B cell (primary cell): ENCODE measurements around the gene NOS1AP. TPM values are rescaled to one million over a fixed set of nuclear protein-coding genes. Genes with fewer than 3 reads are reported as not detected.

Experiments
- ATAC-seq: fragments of 200-7000 bp; cut with Tn5 transposase; one replicate; pipeline ENCODE4 v1.10.0; 2021; ENCODE audit warnings: low read depth, mild to moderate bottlenecking, moderate number of reproducible peaks, moderate library complexity
- CTCF ChIA-PET: fragments of 350-600 bp; sonication (Branson Sonifier 250); formaldehyde crosslinking; loops from one replicate; lab custom pipeline; 2021; ENCODE audit warnings: antibody characterized with exemption, inconsistent platforms; lab: Charles Lee
- POLR2A ChIA-PET: fragments of 350-600 bp; sonication (Branson Sonifier 250); formaldehyde crosslinking; loops from one replicate; lab custom pipeline; 2021; ENCODE audit warnings: antibody characterized with exemption; lab: Charles Lee
- DNase-seq: peaks from one replicate; pipeline ENCODE4 v3.0.0; 2013
- H2AFZ ChIP-seq: 2 replicates; pipeline ENCODE4 v1.6.1; 2012; ENCODE audit warnings: mild to moderate bottlenecking, low read depth, low read length; ENCODE audit not compliant: insufficient read depth, poor library complexity, severe bottlenecking
- H3K27ac ChIP-seq, 2 donors: 1 replicate in 1 of 2; 2 replicates in 1 of 2; pipeline ENCODE4 v1.5.1; 2012 to 2013; ENCODE audit warnings: low read length in 2 of 2, mild to moderate bottlenecking in 2 of 2, moderate library complexity in 1 of 2
- H3K27me3 ChIP-seq, 4 experiments: fragments of 200-600 bp in 1 of 4; sonication (generic) in 1 of 4; replicated peaks in 1 of 4; 1 replicate in 2 of 4; 2 replicates in 2 of 4; pipeline versions ENCODE4 v1.6.1 to v1.7.0; 2013 to 2016; ENCODE audit warnings: low read length in 3 of 4, mild to moderate bottlenecking in 2 of 4, mixed read lengths in 1 of 4, moderate library complexity in 1 of 4; ENCODE audit not compliant: insufficient read depth in 4 of 4, control insufficient read depth in 3 of 4; ENCODE audit errors: control extremely low read depth in 1 of 4
- H3K36me3 ChIP-seq, 2 experiments: replicated peaks in 1 of 2; 1 replicate in 1 of 2; 2 replicates in 1 of 2; pipeline versions ENCODE4 v1.6.1 to v1.7.1; 2013; ENCODE audit warnings: low read length in 1 of 2; ENCODE audit not compliant: insufficient read depth in 2 of 2, control insufficient read depth in 1 of 2; ENCODE audit errors: control extremely low read depth in 1 of 2, extremely low read depth in 1 of 2
- H3K4me1 ChIP-seq, 2 donors: fragments of 200-600 bp in 1 of 2; sonication (generic) in 1 of 2; 1 replicate in 1 of 2; 2 replicates in 1 of 2; pipeline versions ENCODE4 v1.5.1 to v1.6.1; 2013 to 2017; ENCODE audit warnings: low read length in 2 of 2; ENCODE audit not compliant: control insufficient read depth in 2 of 2, insufficient read depth in 2 of 2
- H3K4me2 ChIP-seq: replicated peaks from 2 replicates; pipeline ENCODE3; 2012; ENCODE audit warnings: mild to moderate bottlenecking, low read depth, low read length; ENCODE audit not compliant: poor library complexity, severe bottlenecking
- H3K4me3 ChIP-seq, 5 experiments: fragments of 200-600 bp in 1 of 5; sonication (generic) in 1 of 5; 1 replicate in 3 of 5; 2 replicates in 2 of 5; pipeline versions ENCODE4 v1.5.1 to v1.7.0; 2011 to 2016; ENCODE audit warnings: low read length in 4 of 5, mild to moderate bottlenecking in 4 of 5, low read depth in 2 of 5, control low read depth in 1 of 5, moderate library complexity in 1 of 5; ENCODE audit not compliant: insufficient read depth in 1 of 5; ENCODE audit errors: control extremely low read depth in 1 of 5, extremely low read depth in 1 of 5
- H3K79me2 ChIP-seq: fragments of 200-600 bp; sonication (generic); one replicate; pipeline ENCODE4 v1.6.0; 2016; ENCODE audit warnings: low read length; ENCODE audit not compliant: control insufficient read depth, insufficient read depth
- H3K9ac ChIP-seq: fragments of 200-600 bp; sonication (generic); 2 replicates; pipeline ENCODE4 v1.6.1; 2017; ENCODE audit warnings: mild to moderate bottlenecking, low read length, moderate library complexity
- H3K9me3 ChIP-seq, 3 donors: one replicate each; pipeline versions ENCODE4 v1.6.1 to v1.7.1; 2013; ENCODE audit warnings: low read length in 2 of 3; ENCODE audit not compliant: control insufficient read depth in 2 of 3, insufficient read depth in 1 of 3; ENCODE audit errors: control extremely low read depth in 1 of 3
- H4K20me1 ChIP-seq: 2 replicates; pipeline ENCODE4 v1.6.0; 2012; ENCODE audit warnings: mild to moderate bottlenecking, low read length; ENCODE audit not compliant: insufficient read depth, control insufficient read depth, poor library complexity, severe bottlenecking
- H3K27ac Mint-ChIP-seq: one replicate; pipeline ENCODE4 v1.8.0; 2021; ENCODE audit warnings: mixed read lengths
- H3K27me3 Mint-ChIP-seq: one replicate; pipeline ENCODE4 v1.8.0; 2021; ENCODE audit warnings: mixed read lengths
- H3K4me1 Mint-ChIP-seq: one replicate; pipeline ENCODE4 v1.8.0; 2021; ENCODE audit warnings: mixed read lengths
- H3K4me3 Mint-ChIP-seq: one replicate; pipeline ENCODE4 v1.8.0; 2021; ENCODE audit warnings: mixed read lengths
- H3K9me3 Mint-ChIP-seq: one replicate; pipeline ENCODE4 v1.8.0; 2022; ENCODE audit warnings: mixed read lengths; ENCODE audit not compliant: insufficient read depth
- CTCF ChIP-seq: fragments of 200-600 bp; IDR thresholded peaks from one replicate; pipeline ENCODE4 v1.8.0; 2022; ENCODE audit warnings: antibody characterized with exemption, mild to moderate bottlenecking
- EZH2 ChIP-seq: IDR thresholded peaks from 2 replicates; pipeline ENCODE4 v1.6.1; 2012; ENCODE audit warnings: borderline replicate concordance, low read depth, mild to moderate bottlenecking, moderate library complexity, low read length; ENCODE audit not compliant: insufficient read depth, poor library complexity, severe bottlenecking
- WGBS: methylation state at CpG from one replicate; pipeline ENCODE4 v1.1.5; 2013; ENCODE audit warnings: missing lambda C conversion rate; ENCODE audit not compliant: insufficient coverage; 5-methylcytosine and 5-hydroxymethylcytosine counted together
- intact Hi-C: fragments of 100-400 bp; cut with micrococcal nuclease; formaldehyde crosslinking; loops from one replicate; pipeline ENCODE4 v1.10.0; 2022
- polyA plus RNA-seq: library from polyadenylated mRNA; depleted of rRNA; stranded (reverse); fragments of >200 nt; gene quantifications from 2 replicates; pipeline ENCODE4 v1.2.3, GENCODE V29; 2012
- total RNA-seq, 2 donors: library from RNA; stranded (reverse); fragments of 120-200 nt in 1 of 2; gene quantifications; 1 replicate in 1 of 2; 2 replicates in 1 of 2; pipeline versions ENCODE4 v1.2.3 to v1.2.4, GENCODE V29; 2013 to 2022

NOS1AP gene
- total and polyA plus RNA-seq, 2 donors (not counting 1 experiment from before 2014, with no cell fraction given), result 0.32 TPM; not detected in 1

- peaks cover 10% of the 10 kb centered on the region for H3K4me1 Mint-ChIP-seq
- Histone ChIP-seq H3K9me3 (peaks cover 0 to 3% (median 0%) of the 10 kb centered on the region in 3 donors), H4K20me1 (no peaks in the 10 kb centered on the region), H3K4me2 (no peak overlapping the region), H3K27me3 (peaks cover 0 to 20% (median 15%) of the 10 kb centered on the region in 4 experiments), H3K36me3 (no peaks in the 10 kb centered on the region), H3K4me1 (peaks cover 11 to 13% of the 10 kb centered on the region in 2 donors), H3K4me3 (no peak overlapping the region), H3K9ac (no peak overlapping the region), H3K79me2 (no peaks in the 10 kb centered on the region), H2AFZ (no peak overlapping the region), H3K27ac (no peak overlapping the region)
- ChIA-PET POLR2A (interaction anchor here (0.6 kb wide), 1 partner anchor 15 kb away, joined by 8 read pairs; no protein-coding TSS in a partner anchor), CTCF (no interaction called here)
- H3K27me3 Mint-ChIP-seq, result peaks cover 63% of the 10 kb centered on the region
- no peak overlapping the region for H3K4me3 Mint-ChIP-seq
- no peaks in the 10 kb centered on the region for H3K9me3 Mint-ChIP-seq
- 31% methylated on average over 4 of the region's 6 CpGs for WGBS
- intact Hi-C loops, result no loop called here
- H3K27ac Mint-ChIP-seq, result no peak overlapping the region
- ATAC-seq (peak; percentile 14), DNase-seq (peak; percentile 36)
- no peak for TF ChIP-seq EZH2
- no peak for TF ChIP-seq CTCF
Observed at GRCh38 chr1:162028726-162029125, 40.8 kb upstream of the NOS1AP start.

DNA sequence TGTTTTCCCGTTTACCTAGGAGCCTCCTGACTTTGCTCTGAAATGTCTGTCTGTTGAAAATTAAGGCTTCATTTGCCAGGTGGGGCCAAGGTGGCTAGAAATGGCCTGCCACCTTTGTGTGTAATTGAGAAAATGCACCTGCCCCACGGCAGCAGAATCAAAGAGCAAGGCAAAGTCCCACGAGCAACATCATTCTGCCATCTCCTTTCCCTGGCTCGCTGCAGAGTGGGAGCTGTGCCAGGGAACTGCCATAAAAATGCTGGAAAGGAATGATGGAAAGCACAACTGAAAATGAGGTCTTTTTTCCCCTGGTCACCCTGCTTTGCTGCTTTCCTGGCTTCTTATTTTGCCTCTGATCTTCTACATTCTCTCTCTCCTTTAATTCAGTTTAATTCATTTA is 40.3 kb upstream of the NOS1AP start:
- no peak overlapping the region for H3K27ac Mint-ChIP-seq

More for the DNA sequence above, 40.3 kb upstream of the NOS1AP start:
- Histone ChIP-seq H3K9me3 (peaks cover 0 to 3% (median 0%) of the 10 kb centered on the region in 3 donors), H3K79me2 (no peaks in the 10 kb centered on the region), H2AFZ (no peak overlapping the region), H3K27ac (no peak overlapping the region), H3K27me3 (peaks cover 0 to 18% (median 16%) of the 10 kb centered on the region in 4 experiments), H3K9ac (no peak overlapping the region), H3K4me3 (no peak overlapping the region), H3K4me2 (no peak overlapping the region), H3K36me3 (no peaks in the 10 kb centered on the region), H4K20me1 (no peaks in the 10 kb centered on the region), H3K4me1 (peaks cover 7 to 9% of the 10 kb centered on the region in 2 donors)
- Mint-ChIP-seq H3K4me3 (no peak overlapping the region), H3K27me3 (peaks cover 64% of the 10 kb centered on the region), H3K9me3 (no peaks in the 10 kb centered on the region), H3K4me1 (peaks cover 7% of the 10 kb centered on the region)
- POLR2A ChIA-PET, result no interaction called here
- 71% methylated on average over 4 of the region's 4 CpGs for WGBS
- intact Hi-C loops, result no loop called here
- no peak for TF ChIP-seq EZH2
- TF ChIP-seq CTCF, result no peak
- CTCF ChIA-PET, result no interaction called here
- no peak for DNase-seq
- ATAC-seq, result no peak
